CD4-positive, alpha-beta T cell treated with Interleukin-6 for 4 hours (primary cell): ENCODE data around the gene CAST.
"Not testable (repeated sequence)": the region's sequence is repeated elsewhere in the genome, so short reads cannot be mapped to it uniquely, and the experiment has no call there.

ENCODE experiments used
- DNase-seq: peaks from one replicate; pipeline ENCODE4 v3.0.0-alpha.2; 2020; ENCODE audit warnings: mixed read lengths

Gene CAST

GRCh38 chr5:96714951-96715451 is 52.8 kb downstream of the CAST start:
- peak; percentile 22 for DNase-seq

- no peak for DNase-seq
These were observed 53.8 kb downstream of the CAST start for GRCh38 chr5:96716007-96716406.

- DNase-seq: no peak
These were observed 54.5 kb downstream of the CAST start for GRCh38 chr5:96716716-96717115.

GRCh38 chr5:96717874-96718273 is 55.7 kb downstream of the CAST start:
- DNase-seq: no peak

DNA sequence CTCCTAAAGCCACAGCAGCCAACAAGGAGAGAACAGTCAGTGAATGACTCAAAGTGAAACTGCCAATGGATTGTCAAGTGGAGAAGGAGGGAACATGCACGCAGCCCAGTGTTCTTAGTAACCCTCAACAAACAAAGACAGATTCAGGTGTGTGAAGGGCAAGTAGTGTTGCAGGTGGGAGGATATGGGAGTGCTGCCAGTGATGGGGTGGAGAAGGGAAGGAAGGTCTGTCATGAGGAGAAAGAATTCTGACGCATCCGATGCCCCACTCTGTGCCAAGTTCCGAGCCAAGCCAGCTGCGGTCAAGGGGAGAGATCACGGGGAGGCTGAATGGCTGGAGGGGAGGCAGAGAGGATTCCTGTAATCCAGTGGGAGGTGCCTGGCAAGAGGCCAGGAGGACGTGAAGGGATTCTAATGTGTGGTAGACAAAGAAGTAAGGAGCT is 56.5 kb downstream of the CAST start:
- no peak for DNase-seq

DNA sequence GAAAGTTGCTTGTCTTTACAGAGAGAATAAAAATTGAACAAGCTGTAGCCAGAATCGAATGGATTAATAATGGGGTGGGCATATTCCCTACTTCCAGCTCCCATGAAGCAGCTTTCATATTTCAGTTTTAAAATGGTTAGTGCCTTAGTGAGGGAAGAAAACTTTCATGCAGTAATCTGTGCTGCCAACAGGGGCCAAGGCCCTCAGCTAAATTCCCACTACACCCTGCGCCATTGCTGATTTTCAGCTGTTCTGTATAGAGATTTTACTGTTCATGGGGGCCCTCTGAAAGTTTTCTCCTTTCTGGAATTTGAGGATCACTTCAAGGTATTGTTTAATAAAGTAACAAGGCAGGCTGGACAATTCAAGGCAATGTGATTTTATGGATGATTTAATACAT is 58.2 kb downstream of the CAST start:
- no peak for DNase-seq

- DNase-seq: no peak
These were observed 59.3 kb downstream of the CAST start for GRCh38 chr5:96721351-96721977.

- no peak for DNase-seq
These were observed 63.1 kb downstream of the CAST start for GRCh38 chr5:96725257-96725656.

DNA sequence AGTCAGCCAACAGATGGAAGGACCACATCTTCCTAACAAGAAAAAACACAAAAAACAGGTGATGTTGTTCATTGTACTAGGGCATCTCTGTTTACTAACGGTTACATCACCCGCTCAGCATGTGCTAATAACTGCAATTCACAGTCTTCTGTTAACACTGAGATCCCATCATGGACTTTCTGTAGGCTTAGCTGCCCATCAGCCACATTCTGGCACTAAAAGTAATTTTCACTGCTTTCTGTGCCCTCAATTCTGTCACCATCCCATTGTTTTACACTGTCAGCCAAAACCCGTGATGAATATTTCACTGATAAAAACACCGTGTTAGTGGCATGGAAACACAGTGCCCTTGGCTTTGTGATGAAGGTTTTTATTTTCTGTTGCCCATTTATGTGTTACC is 64.6 kb downstream of the CAST start:
- DNase-seq: no peak

GRCh38 chr5:96729156-96729555 is 67.0 kb downstream of the CAST start:
- DNase-seq: no peak

GRCh38 chr5:96730586-96730985 is 68.4 kb downstream of the CAST start:
- DNase-seq: no peak

- no peak for DNase-seq
These were observed 71.8 kb downstream of the CAST start for GRCh38 chr5:96733771-96734500.

DNA sequence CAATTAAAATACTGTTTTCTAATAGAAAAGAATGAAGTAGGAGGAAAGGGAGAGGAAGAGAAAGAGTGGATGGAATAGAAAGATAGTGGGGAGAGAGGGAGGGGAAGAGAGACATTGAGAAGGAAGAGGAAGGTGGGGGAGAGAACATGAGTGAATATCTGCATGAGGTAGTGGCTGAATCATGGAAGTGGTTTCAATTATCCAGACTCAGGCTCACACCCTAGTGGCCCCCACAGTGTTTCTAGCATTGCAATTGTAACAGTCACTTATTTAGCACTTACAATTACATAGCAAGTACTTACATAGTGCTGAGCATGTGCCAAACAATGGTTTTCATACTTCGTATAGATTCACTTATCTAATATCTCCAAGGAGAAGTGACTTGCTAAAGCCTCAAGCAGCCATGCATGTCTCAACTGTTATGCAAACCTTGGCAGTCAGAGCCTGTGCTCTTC is 72.7 kb downstream of the CAST start:
- DNase-seq: no peak

DNA sequence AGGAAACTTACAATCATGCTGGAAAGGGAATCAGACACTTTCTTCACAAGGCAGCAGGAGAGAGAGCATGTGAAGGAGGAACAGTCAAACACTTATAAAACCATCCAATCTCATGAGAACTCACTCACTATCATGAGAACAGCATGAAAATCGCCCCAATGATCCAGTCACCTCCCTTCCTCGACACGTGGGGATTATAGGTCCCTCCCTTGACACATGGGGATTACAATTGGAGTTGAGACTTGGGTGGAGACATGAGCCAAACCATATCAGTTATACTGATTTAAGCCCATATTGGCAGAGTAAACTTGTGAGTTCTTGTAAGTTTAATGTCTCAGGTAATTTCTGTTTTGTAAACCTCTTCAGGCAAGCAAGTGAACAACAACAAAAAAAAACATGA is 74.8 kb downstream of the CAST start:
- no peak for DNase-seq

GRCh38 chr5:96741106-96741505 is 78.9 kb downstream of the CAST start:
- no peak for DNase-seq

DNA sequence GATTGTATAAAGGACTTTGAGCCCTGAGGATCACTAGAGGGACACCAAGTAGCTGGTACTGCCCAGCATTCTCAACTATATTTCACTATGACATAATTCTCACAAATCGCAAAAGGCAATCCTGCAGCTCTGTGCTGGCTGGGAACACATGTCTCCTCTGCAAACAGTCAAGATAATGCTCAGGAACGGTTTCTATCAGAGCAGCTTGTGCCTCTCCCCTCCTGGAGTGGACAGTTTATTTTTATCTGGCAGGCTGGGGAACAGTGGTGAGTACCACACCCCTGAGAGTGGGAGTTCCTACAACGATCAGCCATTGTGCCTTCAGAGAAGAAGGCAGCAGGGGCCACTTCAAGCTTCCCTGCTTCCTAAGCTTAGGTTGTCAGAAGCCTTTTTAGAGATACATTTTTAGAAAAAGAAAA is 79.7 kb downstream of the CAST start:
- DNase-seq: no peak

DNA sequence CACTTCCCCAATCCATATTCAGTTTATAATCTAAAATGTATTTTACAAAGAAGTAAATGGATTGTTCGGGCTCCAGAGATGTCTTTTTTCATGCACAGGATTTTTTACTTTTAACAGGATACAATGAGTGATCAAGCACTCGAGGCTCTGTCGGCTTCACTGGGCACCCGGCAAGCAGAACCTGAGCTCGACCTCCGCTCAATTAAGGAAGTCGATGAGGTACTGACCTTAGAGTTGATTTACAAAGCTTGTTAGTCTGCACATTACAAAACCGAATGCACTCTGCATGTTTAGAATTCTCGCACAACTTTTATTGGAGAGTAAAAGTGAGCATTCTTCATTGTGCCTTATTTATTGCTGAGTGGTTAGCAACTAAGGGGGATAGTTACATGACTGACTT is 80.4 kb downstream of the CAST start:
- no peak for DNase-seq

GRCh38 chr5:96743065-96743768 is 81.0 kb downstream of the CAST start:
- no peak for DNase-seq

- no peak for DNase-seq
These were observed 81.6 kb downstream of the CAST start for GRCh38 chr5:96743805-96744204.

DNA sequence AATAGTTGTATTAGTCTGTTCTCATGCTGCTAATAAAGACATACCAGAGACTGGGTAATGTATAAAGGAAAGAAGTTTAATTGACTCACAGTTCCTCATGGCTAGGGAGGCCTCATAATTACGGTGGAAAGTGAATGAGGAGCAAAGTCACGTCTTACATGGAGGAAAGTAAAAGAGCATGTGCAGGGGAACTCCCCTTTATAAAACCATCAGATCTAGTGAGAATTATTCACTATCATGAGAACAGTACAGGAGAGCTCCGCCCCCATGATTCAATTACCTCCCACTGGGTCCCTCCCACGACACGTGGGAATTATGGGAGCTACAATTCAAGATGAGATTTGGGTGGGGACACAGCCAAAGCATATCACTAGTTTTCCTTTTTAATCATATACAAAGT is 82.0 kb downstream of the CAST start:
- DNase-seq: not testable (repeated sequence)

GRCh38 chr5:96745025-96745424 is 82.8 kb downstream of the CAST start:
- no peak for DNase-seq

DNA sequence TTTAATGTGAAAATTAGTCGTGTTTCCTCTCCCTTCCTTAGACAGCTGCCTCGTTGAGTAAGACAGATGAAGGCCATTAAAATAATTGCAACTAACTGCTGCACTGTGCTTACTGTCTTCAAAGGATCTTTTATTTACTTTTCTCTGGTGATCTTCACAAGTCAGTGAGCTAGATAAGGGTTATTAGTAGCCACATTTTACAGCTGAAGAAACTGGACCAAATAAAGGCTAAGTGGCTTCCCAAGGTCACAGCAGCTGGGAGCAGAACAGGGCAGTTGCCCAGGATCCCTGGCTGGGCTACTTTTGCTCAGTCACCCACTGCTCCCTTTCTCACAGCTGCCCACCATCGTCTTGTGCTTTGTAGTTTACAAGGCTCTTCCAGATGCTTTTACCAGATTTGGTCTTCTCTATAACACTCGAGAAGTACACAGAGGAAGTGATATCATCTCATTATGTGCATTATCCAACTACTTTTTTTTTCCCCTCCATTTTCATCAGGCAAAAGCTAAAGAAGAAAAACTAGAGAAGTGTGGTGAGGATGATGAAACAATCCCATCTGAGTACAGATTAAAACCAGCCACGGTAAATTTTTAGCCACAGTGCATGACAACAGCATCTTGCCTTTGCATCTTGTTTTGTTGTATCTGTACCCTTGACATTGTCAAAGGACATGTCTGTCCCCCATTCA is 83.8 kb downstream of the CAST start:
- DNase-seq: no peak

- no peak for DNase-seq
These were observed 85.5 kb downstream of the CAST start for GRCh38 chr5:96747720-96748119.
